A549 (cell line): ENCODE measurements around the gene NTM. TPM values are rescaled to one million over a fixed set of nuclear protein-coding genes. Genes with fewer than 3 reads are reported as not detected.

Experiments
- ATAC-seq, 2 experiments: fragments of 200-7000 bp in 1 of 2; fragments of >200 bp in 1 of 2; cut with Nextera tagmentation in 1 of 2; cut with Tn5 transposase in 1 of 2; 3 replicates each; pipeline versions ENCODE4 v1.8.0 to v1.9.1; 2018 to 2020; ENCODE audit warnings: mild to moderate bottlenecking in 1 of 2, moderate library complexity in 1 of 2
- CTCF ChIA-PET: fragments of 300-600 bp; sonication (Branson Sonifier 250); formaldehyde crosslinking; extraction: SDS; loops from one replicate; lab custom pipeline; 2021; ENCODE audit warnings: antibody characterized with exemption, inconsistent platforms; lab: Yijun Ruan, JAX
- POLR2A ChIA-PET: fragments of 350-600 bp; formaldehyde crosslinking; extraction: SDS; loops from one replicate; lab custom pipeline; 2021; ENCODE audit warnings: antibody characterized with exemption, inconsistent platforms; lab: Yijun Ruan, JAX
- DNase-seq, 2 experiments: peaks; one replicate each; pipeline versions ENCODE4 v3.0.0 to v3.0.0-alpha.2; 2011 to 2016; ENCODE audit warnings: low read depth in 1 of 2, low spot score in 1 of 2
- FAIRE-seq: peaks from 2 replicates; lab custom pipeline; 2011; peaks lifted over from hg19 to GRCh38; lab: Jason Lieb, UNC
- H3K27ac ChIP-seq, 2 experiments: fragments of >200 bp; sonication (Bioruptor Twin); formaldehyde crosslinking; 3 replicates each; pipeline ENCODE4 v1.5.1; 2016 to 2017
- H3K4me1 ChIP-seq: fragments of >200 bp; sonication (Bioruptor Twin); formaldehyde crosslinking; 3 replicates; pipeline ENCODE4 v1.6.1; 2016
- H3K4me2 ChIP-seq: fragments of >200 bp; sonication (Bioruptor Twin); formaldehyde crosslinking; 3 replicates; pipeline ENCODE4 v1.6.1; 2016
- H3K4me3 ChIP-seq: fragments of >200 bp; sonication (Bioruptor Twin); formaldehyde crosslinking; 3 replicates; pipeline ENCODE4 v1.5.1; 2016
- H3K9me3 ChIP-seq: fragments of >200 bp; sonication (Bioruptor Twin); formaldehyde crosslinking; 3 replicates; pipeline ENCODE4 v1.6.1; 2016
- BHLHE40 ChIP-seq: IDR thresholded peaks from 2 replicates; pipeline ENCODE4 v1.6.1; 2012; ENCODE audit warnings: low read depth, low read length, inconsistent platforms
- CEBPB ChIP-seq, 2 experiments: fragments of >200 bp in 1 of 2; sonication (Bioruptor Twin) in 1 of 2; formaldehyde crosslinking in 1 of 2; IDR thresholded peaks; 2 replicates each; pipeline ENCODE4 v1.6.1; 2012 to 2016
- CHD2 ChIP-seq: fragments of 150-350 bp; IDR thresholded peaks from 2 replicates; pipeline ENCODE4 v1.6.1; 2014; ENCODE audit warnings: low read length; ENCODE audit not compliant: partially characterized antibody
- CHD4 ChIP-seq: fragments of 200-600 bp; sonication (generic); IDR thresholded peaks from 2 replicates; pipeline ENCODE4 v1.6.1; 2016; ENCODE audit warnings: antibody characterized with exemption, mild to moderate bottlenecking, borderline replicate concordance
- EP300 ChIP-seq, 2 experiments: fragments of >200 bp; sonication (Bioruptor Twin); formaldehyde crosslinking; IDR thresholded peaks; 2 replicates in 1 of 2; 3 replicates in 1 of 2; pipeline ENCODE4 v1.6.1; 2016 to 2017
- ESRRA ChIP-seq: fragments of 150-350 bp; IDR thresholded peaks from 2 replicates; pipeline ENCODE4 v1.6.1; 2014; ENCODE audit warnings: mild to moderate bottlenecking, low read length, borderline replicate concordance
- GATA3 ChIP-seq: IDR thresholded peaks from 2 replicates; pipeline ENCODE4 v1.6.1; 2012; ENCODE audit warnings: borderline replicate concordance
- HOXA7 ChIP-seq: fragments of 250-450 bp; sonication (Bioruptor Pico); IDR thresholded peaks from 2 replicates; pipeline ENCODE4 v1.5.0; 2020; ENCODE audit warnings: mild to moderate bottlenecking, moderate library complexity
- JUN ChIP-seq, 2 experiments: fragments of >200 bp; sonication (Bioruptor Twin); formaldehyde crosslinking; IDR thresholded peaks; 2 replicates in 1 of 2; 3 replicates in 1 of 2; pipeline ENCODE4 v1.6.1; 2016 to 2017
- JUNB ChIP-seq: fragments of >200 bp; sonication (Bioruptor Twin); formaldehyde crosslinking; IDR thresholded peaks from 2 replicates; pipeline ENCODE4 v1.6.1; 2016
- MAZ ChIP-seq: fragments of 150-350 bp; IDR thresholded peaks from 2 replicates; pipeline ENCODE4 v1.6.1; 2014; ENCODE audit warnings: antibody characterized with exemption, low read depth, low read length, borderline replicate concordance
- MYC ChIP-seq: IDR thresholded peaks from 2 replicates; pipeline ENCODE4 v1.6.1; 2012; ENCODE audit warnings: mild to moderate bottlenecking, inconsistent platforms, low read length, improper control_type of control experiment, borderline replicate concordance
- NPAS2 ChIP-seq: fragments of 250-450 bp; sonication (Bioruptor Pico); IDR thresholded peaks from 2 replicates; pipeline ENCODE4 v1.8.0; 2022; ENCODE audit warnings: mild to moderate bottlenecking, moderate library complexity, borderline replicate concordance
- PHF8 ChIP-seq: fragments of 200-600 bp; sonication (generic); IDR thresholded peaks from 2 replicates; pipeline ENCODE4 v1.6.1; 2016; ENCODE audit warnings: low read depth, mild to moderate bottlenecking, antibody characterized with exemption, moderate library complexity, borderline replicate concordance
- POLR2A ChIP-seq: IDR thresholded peaks from 2 replicates; pipeline ENCODE4 v1.6.1; 2012; ENCODE audit warnings: mild to moderate bottlenecking, low read length
- RARB ChIP-seq: fragments of 250-450 bp; sonication (Bioruptor Pico); IDR thresholded peaks from 2 replicates; pipeline ENCODE4 v1.8.0; 2021; ENCODE audit warnings: mild to moderate bottlenecking, moderate library complexity
- RCOR1 ChIP-seq: fragments of 150-350 bp; IDR thresholded peaks from 2 replicates; pipeline ENCODE4 v1.6.1; 2014; ENCODE audit warnings: antibody characterized with exemption, low read length, low read depth
- TFCP2L1 ChIP-seq: fragments of 250-450 bp; sonication (Bioruptor Pico); IDR thresholded peaks from 2 replicates; pipeline ENCODE4 v1.5.0; 2021; ENCODE audit warnings: mild to moderate bottlenecking
- ZNF302 ChIP-seq: fragments of 250-450 bp; sonication (Bioruptor Pico); IDR thresholded peaks from 2 replicates; pipeline ENCODE4 v1.9.0; 2021; ENCODE audit warnings: inconsistent platforms, mild to moderate bottlenecking, moderate library complexity
- WGBS: methylation state at CpG from one replicate; pipeline ENCODE4 v1.1.6; 2017; ENCODE audit errors: missing lambda C conversion rate; 5-methylcytosine and 5-hydroxymethylcytosine counted together
- polyA plus RNA-seq, 4 experiments: library from polyadenylated mRNA; depleted of rRNA in 3 of 4; stranded (reverse); fragments of >200 nt; fragmentation: RNase III in 1 of 4; extraction: RNeasy Plus Mini Kit Qiagen cat#74134 plus additional on column Dnase treatment in 1 of 4; gene quantifications; 2 replicates in 3 of 4; 3 replicates in 1 of 4; pipeline ENCODE4 v1.2.3, GENCODE V29; 2011 to 2017
- TF ChIP-seq, protein P1 (sequence below): fragments of 150-350 bp; IDR thresholded peaks from 2 replicates; pipeline ENCODE4 v1.6.1; 2014; ENCODE audit warnings: low read depth, mild to moderate bottlenecking, low read length
- TF ChIP-seq, protein P2 (sequence below): fragments of 250-450 bp; sonication (Bioruptor Pico); IDR thresholded peaks from 2 replicates; pipeline ENCODE4 v1.5.0; 2020; ENCODE audit warnings: low read depth, mild to moderate bottlenecking, moderate library complexity
- TF ChIP-seq, protein P3 (sequence below): fragments of >200 bp; sonication (Bioruptor Twin); formaldehyde crosslinking; IDR thresholded peaks from 2 replicates; pipeline ENCODE4 v1.6.1; 2016
- TF ChIP-seq, protein P4 (sequence below): fragments of >200 bp; sonication (Bioruptor Twin); formaldehyde crosslinking; IDR thresholded peaks from 3 replicates; pipeline ENCODE4 v1.6.1; 2016

NTM gene
- polyA plus RNA-seq, 2 of the 4 experiments (the other 2 are of a cell fraction): not detected

DNA sequence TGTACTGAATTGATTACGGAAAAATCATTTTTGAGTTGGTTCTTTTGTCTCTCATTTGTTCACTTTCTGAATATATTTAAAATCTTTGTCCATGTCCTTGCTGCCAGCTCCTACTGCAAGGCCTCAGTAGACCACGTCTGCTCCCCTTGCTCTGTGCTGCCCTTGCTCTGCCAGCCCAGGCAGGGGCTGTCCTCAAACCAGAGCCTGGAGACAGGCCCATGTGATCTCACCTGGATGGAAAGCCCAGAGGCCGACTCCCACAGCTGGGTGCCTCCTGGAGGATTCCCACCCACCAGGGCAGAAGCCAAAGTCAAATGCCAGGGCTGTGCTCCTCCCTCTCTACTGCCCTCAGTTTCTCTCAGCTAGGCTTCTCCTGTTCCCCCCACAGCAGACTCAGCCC is 141.8 kb downstream of the NTM start:
- no peak for FAIRE-seq
- no peak for ATAC-seq

DNA sequence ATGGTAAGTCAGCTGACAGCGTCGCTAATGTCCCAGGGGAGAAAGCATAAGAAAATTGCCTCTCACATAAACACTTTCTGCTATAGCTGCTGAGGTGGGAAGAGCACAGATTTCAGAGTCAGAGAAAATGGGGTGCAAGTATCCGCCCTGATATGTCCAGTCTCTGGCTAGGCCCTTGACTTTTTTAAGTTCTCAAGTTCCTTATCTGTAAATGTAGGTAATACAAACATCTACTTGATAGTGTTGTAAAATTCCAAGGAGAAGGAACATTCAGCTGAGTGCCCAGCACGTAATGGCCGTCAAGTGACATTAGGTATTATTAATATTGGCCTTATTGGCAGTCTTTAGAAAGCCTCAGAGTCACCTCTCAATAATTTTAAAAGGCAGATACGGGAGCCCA is 143.6 kb downstream of the NTM start:
- WGBS: 14% methylated on average over 6 of the region's 6 CpGs
- DNase-seq (no peak), ATAC-seq (no peak), FAIRE-seq (no peak)
- ChIA-PET CTCF (no interaction called here), POLR2A (no interaction called here)
- Histone ChIP-seq H3K9me3 (no peaks in the 10 kb centered on the region), H3K27ac (no peak overlapping the region), H3K4me3 (no peak overlapping the region), H3K4me1 (no peaks in the 10 kb centered on the region), H3K4me2 (no peak overlapping the region)
- no peak for TF ChIP-seq GATA3
- no peak for TF ChIP-seq RARB (CRISPR knock-in tag)
- TF ChIP-seq CEBPB (IDR thresholded peaks at IDR 0.05): no peak
- no peak for TF ChIP-seq MAZ
- TF ChIP-seq TFCP2L1 (CRISPR knock-in tag): no peak
- TF ChIP-seq HOXA7 (CRISPR knock-in tag): no peak
- TF ChIP-seq CHD4: no peak
- no peak for TF ChIP-seq BHLHE40

More for the DNA sequence above, 141.8 kb downstream of the NTM start:
- H3K9me3 ChIP-seq: no peaks in the 10 kb centered on the region
- no peak overlapping the region for H3K4me3 ChIP-seq
- DNase-seq: no peak
- H3K4me2 ChIP-seq: no peak overlapping the region
- POLR2A ChIA-PET: no interaction called here
- TF ChIP-seq, protein P1, sequence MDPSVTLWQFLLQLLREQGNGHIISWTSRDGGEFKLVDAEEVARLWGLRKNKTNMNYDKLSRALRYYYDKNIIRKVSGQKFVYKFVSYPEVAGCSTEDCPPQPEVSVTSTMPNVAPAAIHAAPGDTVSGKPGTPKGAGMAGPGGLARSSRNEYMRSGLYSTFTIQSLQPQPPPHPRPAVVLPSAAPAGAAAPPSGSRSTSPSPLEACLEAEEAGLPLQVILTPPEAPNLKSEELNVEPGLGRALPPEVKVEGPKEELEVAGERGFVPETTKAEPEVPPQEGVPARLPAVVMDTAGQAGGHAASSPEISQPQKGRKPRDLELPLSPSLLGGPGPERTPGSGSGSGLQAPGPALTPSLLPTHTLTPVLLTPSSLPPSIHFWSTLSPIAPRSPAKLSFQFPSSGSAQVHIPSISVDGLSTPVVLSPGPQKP: no peak
- TF ChIP-seq MYC (no peak), RCOR1 (no peak), CHD2 (no peak)
- CTCF ChIA-PET: interaction anchor here (0.9 to 4.0 kb wide), 4 partner anchors 16 to 465 kb away, joined by 3 to 13 read pairs (median 3); no protein-coding TSS in a partner anchor
- no peak overlapping the region for H3K27ac ChIP-seq
- H3K4me1 ChIP-seq: no peaks in the 10 kb centered on the region
- 51% methylated on average over 2 of the region's 3 CpGs for WGBS

DNA sequence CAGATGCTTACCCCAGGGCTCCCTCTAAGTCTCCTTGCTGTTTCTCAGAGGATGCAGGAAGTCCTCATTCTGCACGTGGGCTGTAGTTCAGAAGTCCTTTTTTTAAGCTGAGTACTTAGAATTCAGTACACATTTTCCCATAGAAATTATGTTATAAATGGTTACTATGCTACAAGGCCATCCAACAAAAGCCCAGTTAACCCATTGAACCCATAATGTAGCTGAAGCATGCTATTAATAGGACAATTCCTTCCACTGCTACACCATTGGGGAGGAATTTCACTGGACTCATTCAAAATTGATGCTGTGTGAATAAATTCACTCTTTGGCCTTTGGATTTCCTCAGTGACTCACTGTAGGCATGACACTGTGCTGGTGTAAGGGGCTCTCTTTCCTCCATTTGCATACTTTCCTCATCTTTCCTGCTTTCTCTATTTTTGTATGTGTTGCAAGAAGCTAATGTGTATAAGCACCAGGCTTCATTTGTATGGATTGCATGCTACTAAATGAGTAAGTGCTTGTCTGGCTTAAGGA is 148.0 kb downstream of the NTM start:
- CTCF ChIA-PET: no interaction called here

DNA sequence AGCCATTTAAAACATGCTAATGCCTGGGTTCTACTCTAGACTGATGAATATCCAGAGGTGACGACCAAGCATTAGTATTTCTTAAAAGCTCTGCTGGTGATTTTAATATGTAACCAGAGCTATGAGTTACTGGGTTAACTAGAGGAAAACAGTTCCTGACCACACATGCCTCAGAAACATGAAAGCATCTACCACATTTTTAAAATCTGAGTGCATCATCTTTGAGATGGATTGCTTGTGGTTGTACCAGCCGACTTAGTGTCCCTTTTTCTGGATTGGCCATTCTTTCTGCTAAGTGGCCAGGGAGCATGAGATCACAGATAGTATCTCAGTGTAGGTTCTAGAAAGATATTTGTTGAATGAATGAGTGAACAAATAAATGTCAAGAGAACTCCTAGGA is 152.4 kb downstream of the NTM start:
- no peak for ATAC-seq
- Histone ChIP-seq H3K4me1 (no peaks in the 10 kb centered on the region), H3K9me3 (no peaks in the 10 kb centered on the region)
- POLR2A ChIA-PET: no interaction called here
- CTCF ChIA-PET: no interaction called here
- 5% methylated on average over 2 of the region's 2 CpGs for WGBS
- no peak for DNase-seq
- TF ChIP-seq, protein P2, sequence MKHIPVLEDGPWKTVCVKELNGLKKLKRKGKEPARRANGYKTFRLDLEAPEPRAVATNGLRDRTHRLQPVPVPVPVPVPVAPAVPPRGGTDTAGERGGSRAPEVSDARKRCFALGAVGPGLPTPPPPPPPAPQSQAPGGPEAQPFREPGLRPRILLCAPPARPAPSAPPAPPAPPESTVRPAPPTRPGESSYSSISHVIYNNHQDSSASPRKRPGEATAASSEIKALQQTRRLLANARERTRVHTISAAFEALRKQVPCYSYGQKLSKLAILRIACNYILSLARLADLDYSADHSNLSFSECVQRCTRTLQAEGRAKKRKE: no peak
- TF ChIP-seq JUN (IDR thresholded peaks at IDR 0.05) (no peak), EP300 (IDR thresholded peaks at IDR 0.05) (no peak), ESRRA (no peak), JUNB (no peak), POLR2A (no peak), NPAS2 (no peak), ZNF302 (CRISPR knock-in tag) (no peak)
- TF ChIP-seq, protein P3, sequence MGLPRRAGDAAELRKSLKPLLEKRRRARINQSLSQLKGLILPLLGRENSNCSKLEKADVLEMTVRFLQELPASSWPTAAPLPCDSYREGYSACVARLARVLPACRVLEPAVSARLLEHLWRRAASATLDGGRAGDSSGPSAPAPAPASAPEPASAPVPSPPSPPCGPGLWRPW: no peak
- TF ChIP-seq, protein P4, sequence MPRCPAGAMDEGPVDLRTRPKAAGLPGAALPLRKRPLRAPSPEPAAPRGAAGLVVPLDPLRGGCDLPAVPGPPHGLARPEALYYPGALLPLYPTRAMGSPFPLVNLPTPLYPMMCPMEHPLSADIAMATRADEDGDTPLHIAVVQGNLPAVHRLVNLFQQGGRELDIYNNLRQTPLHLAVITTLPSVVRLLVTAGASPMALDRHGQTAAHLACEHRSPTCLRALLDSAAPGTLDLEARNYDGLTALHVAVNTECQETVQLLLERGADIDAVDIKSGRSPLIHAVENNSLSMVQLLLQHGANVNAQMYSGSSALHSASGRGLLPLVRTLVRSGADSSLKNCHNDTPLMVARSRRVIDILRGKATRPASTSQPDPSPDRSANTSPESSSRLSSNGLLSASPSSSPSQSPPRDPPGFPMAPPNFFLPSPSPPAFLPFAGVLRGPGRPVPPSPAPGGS: no peak
- TF ChIP-seq, all 56 proteins: peak for 0
- Histone ChIP-seq H3K4me2 (no peak overlapping the region), H3K4me3 (no peak overlapping the region), H3K27ac (no peak overlapping the region)
- FAIRE-seq: no peak

More for the DNA sequence above, 148.0 kb downstream of the NTM start:
- DNase-seq (no peak), ATAC-seq (no peak), FAIRE-seq (no peak)
- Histone ChIP-seq H3K4me1 (no peaks in the 10 kb centered on the region), H3K4me3 (no peak overlapping the region)
- TF ChIP-seq RCOR1 (no peak), PHF8 (no peak)
- TF ChIP-seq, all 56 proteins: peak for 0
- Histone ChIP-seq H3K27ac (no peak overlapping the region), H3K9me3 (no peaks in the 10 kb centered on the region), H3K4me2 (no peak overlapping the region)
- POLR2A ChIA-PET: no interaction called here
- WGBS: 0% methylated on average over 1 of the region's 1 CpG
